Measurements from ENCODE around the gene VSIG10.
A peak's percentile ranks its signal among the peaks of the same experiment; 100 is the strongest.
"Not testable (repeated sequence)": the region's sequence is repeated elsewhere in the genome, so short reads cannot be mapped to it uniquely, and the experiment has no call there.

Gene VSIG10

DNA sequence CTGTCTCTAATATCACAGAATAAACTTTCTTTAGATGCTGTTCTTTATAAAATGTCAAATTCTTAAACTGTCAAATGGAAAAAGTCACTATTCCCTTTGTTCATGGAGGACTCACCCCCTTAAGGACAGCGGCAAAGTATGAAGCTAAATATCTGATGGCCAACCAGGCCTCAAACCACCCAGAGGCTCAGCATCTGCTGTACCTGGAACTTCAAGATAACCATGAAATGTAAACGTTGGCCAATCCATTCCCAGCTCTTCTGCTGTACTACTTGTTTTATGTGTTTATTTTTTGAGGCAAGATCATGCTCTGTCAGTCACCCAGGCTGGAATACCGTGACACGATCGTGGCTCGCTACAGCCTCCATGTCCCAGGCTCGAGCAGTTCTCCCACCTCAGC lies 71.6 kb downstream of the VSIG10 start:
- DNase-seq, result no peak

DNA sequence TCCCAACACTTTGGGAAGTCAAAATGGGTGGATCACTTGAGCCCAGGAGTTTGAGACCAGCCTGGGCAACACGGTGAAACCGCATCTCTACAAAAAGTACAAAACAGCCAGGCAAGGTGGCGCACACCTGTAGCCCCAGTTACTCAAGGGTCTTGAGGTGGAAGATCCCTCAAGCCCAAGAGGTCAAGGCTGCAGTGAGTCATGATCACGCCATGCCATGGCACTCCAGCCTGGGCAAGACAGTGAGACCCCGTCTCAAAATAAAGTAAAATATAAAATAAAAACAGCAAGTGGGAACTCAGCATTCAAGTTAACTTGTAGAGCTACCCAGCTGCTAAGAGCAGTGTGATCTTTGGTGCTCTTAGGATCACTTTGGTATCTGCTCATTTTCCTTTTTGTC lies 74.6 kb downstream of the VSIG10 start:
- DNase-seq, result no peak

GRCh38 chr12:118025168-118025567 lies 78.6 kb downstream of the VSIG10 start:
- no peak for DNase-seq

GRCh38 chr12:118023301-118023860 lies 80.4 kb downstream of the VSIG10 start:
- no peak for DNase-seq

DNA sequence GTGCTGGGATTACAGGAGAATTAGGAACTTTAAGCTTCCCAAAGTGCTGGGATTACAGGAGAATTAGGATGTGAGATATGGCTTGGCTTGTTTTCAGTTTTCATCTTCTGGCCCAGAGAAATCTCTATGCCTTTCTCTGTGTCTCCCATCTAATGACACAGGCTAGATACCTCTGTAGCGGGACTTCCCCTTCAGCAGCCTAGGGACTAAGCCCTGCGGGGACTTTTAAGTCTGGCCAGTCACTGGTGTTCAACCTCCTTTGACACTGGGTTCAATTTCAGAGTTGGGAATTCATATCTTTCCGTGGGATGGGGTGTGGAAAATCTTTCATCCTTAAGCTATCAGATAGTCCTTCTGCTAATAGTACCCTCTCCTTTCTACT lies 81.1 kb downstream of the VSIG10 start:
- no peak for DNase-seq

DNA sequence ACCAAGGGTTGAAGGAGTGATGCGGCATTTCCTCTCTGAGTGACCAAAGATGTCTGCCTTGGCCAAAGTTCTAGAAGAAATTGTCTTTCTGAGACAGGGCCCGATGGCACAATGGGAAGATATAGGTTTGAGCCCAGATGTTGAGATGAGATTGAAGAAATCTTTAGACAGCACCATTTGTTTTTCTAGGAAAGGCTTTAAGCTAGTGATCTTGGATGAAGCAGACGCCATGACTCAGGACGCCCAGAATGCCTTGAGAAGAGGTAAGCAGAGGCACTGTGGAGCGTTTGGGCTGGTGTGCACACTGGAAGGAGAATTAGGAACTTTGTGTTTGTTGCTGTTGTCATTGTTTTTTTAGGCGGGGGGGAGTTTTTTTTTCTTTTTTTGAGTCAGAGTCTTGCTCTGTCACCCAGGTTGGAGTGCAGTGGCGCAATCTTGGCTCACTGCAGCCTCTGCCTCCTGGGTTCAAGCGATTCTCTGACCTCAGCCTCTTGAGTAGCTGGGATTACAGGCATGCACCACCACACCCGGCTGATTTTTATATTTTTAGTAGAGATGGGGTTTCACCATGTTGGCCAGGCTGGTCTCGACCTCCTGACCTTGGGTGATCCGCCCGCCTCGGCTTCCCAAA lies 81.6 kb downstream of the VSIG10 start:
- not testable (repeated sequence) for DNase-seq

DNA sequence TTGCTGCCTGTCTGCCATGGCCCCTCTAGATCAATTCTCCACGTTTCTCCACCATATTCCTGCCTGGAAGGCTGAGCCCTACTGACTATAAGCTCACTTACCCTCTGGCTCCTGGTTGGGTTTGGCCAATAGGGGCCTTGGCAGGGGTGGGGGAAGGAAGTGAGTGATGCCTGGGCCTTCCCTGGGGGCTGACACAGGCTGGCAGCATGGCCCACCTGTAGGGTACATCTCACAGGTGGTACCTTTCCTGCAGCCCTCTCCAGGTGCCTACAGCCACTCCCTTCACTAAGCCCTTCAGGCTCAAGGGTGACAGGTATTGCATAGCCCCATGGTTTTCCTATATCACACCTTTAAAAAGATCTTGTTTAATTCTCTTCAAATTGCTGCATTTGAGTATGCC lies 83.8 kb downstream of the VSIG10 start:
- DNase-seq, result no peak

- DNase-seq, result no peak
Measured at GRCh38 chr12:118017926-118018325, 85.9 kb downstream of the VSIG10 start.

- DNase-seq, result peak; percentile 92 to 97 (median 97)
Measured at GRCh38 chr12:118016424-118017264, 87.2 kb downstream of the VSIG10 start, which contains the start of gene RFC5. RFC5 (plus strand) TSS chr12:118016703; CDS start chr12:118016828, 125 bp downstream.

GRCh38 chr12:118015944-118016343 lies 87.9 kb downstream of the VSIG10 start:
- no peak for DNase-seq

DNA sequence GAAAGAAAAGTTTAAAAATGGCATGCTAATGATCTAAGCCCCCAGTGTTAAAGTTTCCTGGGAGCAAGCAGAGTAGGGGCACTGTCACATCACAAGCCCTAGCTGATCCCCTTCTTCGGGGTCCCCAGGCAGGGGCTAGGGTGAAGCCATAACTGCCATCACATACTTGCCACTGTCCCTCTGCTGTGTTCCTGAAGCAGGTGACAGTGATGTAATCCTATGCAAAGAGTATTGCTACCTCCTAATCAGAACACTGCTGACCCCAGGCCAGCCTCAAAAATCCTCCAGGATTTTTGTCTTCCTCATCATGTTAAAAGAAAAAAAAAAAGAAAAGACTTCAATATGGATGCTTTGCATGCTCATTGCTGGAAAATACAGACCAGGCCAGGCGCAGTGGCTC lies 88.5 kb downstream of the VSIG10 start:
- no peak for DNase-seq
